ENCODE data around the gene SLC10A2. TPM values are rescaled to one million over a fixed set of nuclear protein-coding genes. Genes with fewer than 3 reads are reported as not detected.

Gene SLC10A2
- total RNA-seq, 1 experiment from 2014 or later = not detected

Other genes starting within 250 kb of the SLC10A2 start
- 56.8 and 75.1 TPM in 2 replicates for gene ERCC5, start 220.4 kb downstream of the SLC10A2 start, total RNA-seq (2014; rRNA removed)

All from LHCN-M2 (cell line).